Cardiac fibroblast (primary cell): Measurements from ENCODE around the gene KLF2.
A peak's percentile ranks its signal among the peaks of the same experiment; 100 is the strongest.

ENCODE experiments used
- DNase-seq, 2 donors: peaks; one replicate each; pipeline versions ENCODE4 v3.0.0 to v3.0.0-alpha.2; 2010; ENCODE audit warnings: low read depth in 2 of 2
- H3K4me3 ChIP-seq, 2 donors: replicated peaks in 1 of 2; 1 replicate in 1 of 2; 2 replicates in 1 of 2; pipeline ENCODE4 v1.5.1; 2011; ENCODE audit warnings: low read depth in 2 of 2, low read length in 2 of 2, mild to moderate bottlenecking in 2 of 2, moderate library complexity in 1 of 2
- CTCF ChIP-seq: IDR thresholded peaks from one replicate; pipeline ENCODE4 v1.5.1; 2011; ENCODE audit warnings: low read depth, mild to moderate bottlenecking, low read length, inconsistent platforms

The KLF2 gene

DNA sequence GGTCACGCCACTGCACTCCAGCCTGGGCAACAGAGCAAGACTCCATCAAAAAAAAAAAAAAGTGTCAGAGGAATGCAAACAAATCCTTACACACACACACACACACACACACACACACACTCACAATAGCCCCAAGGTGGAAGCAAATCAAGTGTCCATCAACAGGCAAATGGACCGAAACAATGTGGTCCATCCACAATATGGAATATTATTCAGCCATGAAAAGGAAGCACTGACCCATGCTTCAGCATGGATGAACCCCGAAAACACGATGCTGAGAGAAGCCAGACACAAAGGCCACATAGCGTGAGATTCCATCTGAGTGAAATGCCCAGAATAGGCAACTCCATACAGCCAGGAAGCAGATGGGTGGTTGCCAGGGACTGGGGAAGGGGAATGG, 16.5 kb upstream of the KLF2 start:
- no peak for DNase-seq
- no peak for TF ChIP-seq CTCF
- no peak overlapping the region for H3K4me3 ChIP-seq

- DNase-seq = no peak
- TF ChIP-seq CTCF = no peak
- no peak overlapping the region for H3K4me3 ChIP-seq
Measured at GRCh38 chr19:16309643-16310042, 15.0 kb upstream of the KLF2 start.

GRCh38 chr19:16315825-16316505, 8.7 kb upstream of the KLF2 start:
- H3K4me3 ChIP-seq = no peak overlapping the region
- TF ChIP-seq CTCF = no peak
- peak; percentile 99 for DNase-seq

GRCh38 chr19:16316506-16316882, 8.1 kb upstream of the KLF2 start:
- no peak overlapping the region for H3K4me3 ChIP-seq
- DNase-seq = no peak
- TF ChIP-seq CTCF = no peak

DNA sequence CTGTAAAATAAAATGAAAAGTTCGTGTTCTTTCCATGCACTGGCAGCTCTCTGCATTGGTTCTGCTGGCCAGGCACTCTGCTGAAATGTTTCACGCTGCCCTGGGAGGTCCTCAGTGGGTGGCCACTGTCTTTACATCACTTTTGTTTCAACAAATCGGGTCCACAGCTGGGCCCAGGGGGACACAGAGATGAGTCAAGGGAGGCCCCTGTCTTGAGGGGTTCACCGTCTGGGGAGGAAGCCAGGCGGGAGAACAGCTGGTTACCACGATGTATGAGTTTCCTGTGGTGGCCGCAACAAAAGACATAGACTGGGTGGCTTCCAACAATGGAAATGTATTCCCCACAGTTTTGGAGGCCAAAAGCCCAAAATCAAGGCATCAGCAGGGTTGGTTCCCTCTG, 5.1 kb upstream of the KLF2 start:
- TF ChIP-seq CTCF = no peak
- peak; percentile 65 to 76 for DNase-seq
- no peak overlapping the region for H3K4me3 ChIP-seq

GRCh38 chr19:16320987-16321386, 3.6 kb upstream of the KLF2 start:
- TF ChIP-seq CTCF = no peak
- H3K4me3 ChIP-seq = no peak overlapping the region
- DNase-seq = no peak

GRCh38 chr19:16325161-16325527, 518 bp downstream of the KLF2 start:
- no peak for TF ChIP-seq CTCF
- no peak for DNase-seq
- H3K4me3 ChIP-seq = peak overlapping the region; percentile 53 to 88
